Panc1 (cell line): ENCODE data around the gene MAPKAP1. TPM values are rescaled to one million over a fixed set of nuclear protein-coding genes. Genes with fewer than 3 reads are reported as not detected.

ENCODE experiments used
- ATAC-seq: fragments of 200-7000 bp; cut with Tn5 transposase; 2 replicates; pipeline ENCODE4 v1.9.1; 2020; ENCODE audit warnings: mild to moderate bottlenecking, moderate library complexity
- BruUV-seq: library from RNA; stranded (reverse); fragments of 400-500 nt; replicated peaks from 2 replicates; lab custom pipeline; 2021; lab: Mats Ljungman, UMichigan
- CTCF ChIA-PET: fragments of 300-600 bp; sonication (Branson Sonifier 250); formaldehyde crosslinking; loops from one replicate; lab custom pipeline; 2022; ENCODE audit warnings: antibody characterized with exemption; lab: Charles Lee
- POLR2A ChIA-PET: fragments of 300-600 bp; sonication (Branson Sonifier 250); formaldehyde crosslinking; loops from one replicate; lab custom pipeline; 2022; ENCODE audit warnings: antibody characterized with exemption; lab: Charles Lee
- DNase-seq: peaks from one replicate; pipeline ENCODE4 v3.0.0-alpha.2; 2010; ENCODE audit warnings: low read depth, low spot score
- H3K27ac ChIP-seq: 2 replicates; pipeline ENCODE4 v1.5.1; 2011; ENCODE audit warnings: mild to moderate bottlenecking, low read length, inconsistent platforms
- H3K27me3 ChIP-seq: fragments of 200-500 bp; sonication (Bioruptor generic); 2 replicates; pipeline ENCODE4 v1.6.0; 2014; ENCODE audit warnings: low read length, inconsistent platforms; ENCODE audit not compliant: control insufficient read depth, insufficient read depth
- H3K36me3 ChIP-seq: fragments of 200-500 bp; sonication (Bioruptor generic); 2 replicates; pipeline ENCODE4 v1.5.1; 2014; ENCODE audit warnings: inconsistent platforms, mild to moderate bottlenecking, low read length, moderate library complexity; ENCODE audit not compliant: control insufficient read depth, insufficient read depth
- H3K4me1 ChIP-seq: 2 replicates; pipeline ENCODE4 v1.5.1; 2011; ENCODE audit warnings: inconsistent platforms, mild to moderate bottlenecking, low read length, moderate library complexity; ENCODE audit not compliant: control insufficient read depth, insufficient read depth
- H3K4me3 ChIP-seq, 2 experiments: 2 replicates each; pipeline ENCODE4 v1.5.1; 2011 to 2012; ENCODE audit warnings: low read depth in 2 of 2, low read length in 2 of 2, mild to moderate bottlenecking in 2 of 2, inconsistent platforms in 1 of 2, moderate library complexity in 1 of 2
- H3K9me3 ChIP-seq: fragments of 200-500 bp; sonication (Bioruptor generic); 2 replicates; pipeline ENCODE4 v1.5.1; 2014; ENCODE audit warnings: low read depth, mild to moderate bottlenecking, inconsistent platforms, low read length, moderate library complexity; ENCODE audit not compliant: control insufficient read depth, insufficient read depth
- CTCF ChIP-seq: fragments of 450-650 bp; IDR thresholded peaks from 2 replicates; pipeline ENCODE4 v1.5.1; 2017; ENCODE audit warnings: mild to moderate bottlenecking
- POLR2AphosphoS5 ChIP-seq: IDR thresholded peaks from 2 replicates; pipeline ENCODE4 v1.6.1; 2012; ENCODE audit warnings: mild to moderate bottlenecking, low read depth, low read length, moderate library complexity
- REST ChIP-seq, 2 experiments: IDR thresholded peaks; 2 replicates each; pipeline ENCODE4 v1.6.1; 2011 to 2012; ENCODE audit warnings: low read depth in 2 of 2, control low read depth in 1 of 2, low read length in 1 of 2, mild to moderate bottlenecking in 1 of 2, moderate library complexity in 1 of 2; ENCODE audit not compliant: insufficient read depth in 1 of 2
- SIN3A ChIP-seq: IDR thresholded peaks from 2 replicates; pipeline ENCODE4 v1.6.1; 2012; ENCODE audit warnings: low read depth, mild to moderate bottlenecking, low read length, moderate library complexity, borderline replicate concordance; ENCODE audit not compliant: insufficient read depth
- TCF7L2 ChIP-seq: IDR thresholded peaks from 2 replicates; pipeline ENCODE4 v1.6.1; 2011; ENCODE audit warnings: mild to moderate bottlenecking, low read depth, low read length, inconsistent platforms
- in situ Hi-C: cut with HindIII; loops from 2 replicates; pipeline ENCODE4 v1.10.0; 2016; ENCODE audit warnings: low sequenced_read_pairs, low pct_unique_long_range_greater_than_20kb
- intact Hi-C: fragments of 100-400 bp; cut with micrococcal nuclease; formaldehyde crosslinking; loops from one replicate; pipeline ENCODE4 v1.10.0; 2022; ENCODE audit not compliant: unreplicated experiment
- total RNA-seq: library from RNA; stranded (reverse); gene quantifications from one replicate; pipeline ENCODE4 v1.2.1, GENCODE V29; 2021; ENCODE audit not compliant: unreplicated experiment

The MAPKAP1 gene
- total RNA-seq, 1 experiment from 2014 or later: 72.7 TPM

GRCh38 chr9:125609744-125610143 is 97.3 kb downstream of the MAPKAP1 start:
- Histone ChIP-seq H3K36me3 (no peaks in the 10 kb centered on the region), H3K27me3 (no peaks in the 10 kb centered on the region), H3K4me1 (no peaks in the 10 kb centered on the region), H3K4me3 (no peak overlapping the region), H3K9me3 (no peaks in the 10 kb centered on the region), H3K27ac (no peak overlapping the region)
- ATAC-seq: no peak
- DNase-seq: no peak
- in situ Hi-C loops (no loop called here), intact Hi-C loops (no loop called here)
- no TSS peak for BruUV-seq
- TF ChIP-seq TCF7L2: no peak
- TF ChIP-seq POLR2AphosphoS5: no peak
- TF ChIP-seq SIN3A: no peak
- TF ChIP-seq REST (IDR thresholded peaks at IDR 0.05; ENCODE audit: insufficient read depth in 1 of 2, low read depth in 2 of 2, low read length in 1 of 2): no peak
- no peak for TF ChIP-seq CTCF
- POLR2A ChIA-PET: no interaction called here
- CTCF ChIA-PET: no interaction called here

- in situ Hi-C loops: no loop called here
- POLR2A ChIA-PET: no interaction called here
- TF ChIP-seq SIN3A (no peak), CTCF (no peak), REST (IDR thresholded peaks at IDR 0.05; ENCODE audit: insufficient read depth in 1 of 2, low read depth in 2 of 2, low read length in 1 of 2) (no peak), TCF7L2 (no peak), POLR2AphosphoS5 (no peak)
- CTCF ChIA-PET: no interaction called here
- Histone ChIP-seq H3K27ac (no peak overlapping the region), H3K36me3 (no peaks in the 10 kb centered on the region), H3K27me3 (no peaks in the 10 kb centered on the region), H3K4me1 (no peaks in the 10 kb centered on the region), H3K9me3 (no peaks in the 10 kb centered on the region), H3K4me3 (no peak overlapping the region)
- BruUV-seq: no TSS peak
- DNase-seq: no peak
- intact Hi-C loops: no loop called here
- no peak for ATAC-seq
These were observed 98.4 kb downstream of the MAPKAP1 start for GRCh38 chr9:125608489-125609224.
